OCI-M2 (cell line): ENCODE data around the gene NOL3.

ENCODE experiments used
- DNase-seq: peaks from one replicate; lab custom pipeline; 2025; ENCODE audit not compliant: unreplicated experiment; lab: John Stamatoyannopoulos, UW

NOL3 gene

DNA sequence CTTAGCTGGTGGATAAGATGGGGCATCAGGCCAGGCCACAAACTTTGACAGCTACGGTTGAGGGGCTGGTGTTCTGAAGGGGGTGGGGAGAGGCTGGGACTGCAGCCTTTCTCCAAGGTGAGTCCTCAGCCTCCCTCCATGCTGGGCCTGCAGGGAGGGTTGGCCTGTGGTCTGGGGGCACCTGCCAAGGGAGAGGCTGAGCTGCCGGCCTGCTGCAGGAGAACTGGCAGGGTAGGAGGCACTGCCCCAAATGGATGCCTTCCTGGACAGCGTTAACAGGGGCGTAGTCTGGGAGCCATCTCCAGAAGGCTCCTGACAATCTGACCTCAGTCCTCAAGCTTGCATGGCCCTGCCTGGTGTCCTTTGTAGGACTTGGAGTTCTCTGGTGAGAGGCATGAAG, 33.7 kb downstream of the NOL3 start:
- no peak for DNase-seq

DNA sequence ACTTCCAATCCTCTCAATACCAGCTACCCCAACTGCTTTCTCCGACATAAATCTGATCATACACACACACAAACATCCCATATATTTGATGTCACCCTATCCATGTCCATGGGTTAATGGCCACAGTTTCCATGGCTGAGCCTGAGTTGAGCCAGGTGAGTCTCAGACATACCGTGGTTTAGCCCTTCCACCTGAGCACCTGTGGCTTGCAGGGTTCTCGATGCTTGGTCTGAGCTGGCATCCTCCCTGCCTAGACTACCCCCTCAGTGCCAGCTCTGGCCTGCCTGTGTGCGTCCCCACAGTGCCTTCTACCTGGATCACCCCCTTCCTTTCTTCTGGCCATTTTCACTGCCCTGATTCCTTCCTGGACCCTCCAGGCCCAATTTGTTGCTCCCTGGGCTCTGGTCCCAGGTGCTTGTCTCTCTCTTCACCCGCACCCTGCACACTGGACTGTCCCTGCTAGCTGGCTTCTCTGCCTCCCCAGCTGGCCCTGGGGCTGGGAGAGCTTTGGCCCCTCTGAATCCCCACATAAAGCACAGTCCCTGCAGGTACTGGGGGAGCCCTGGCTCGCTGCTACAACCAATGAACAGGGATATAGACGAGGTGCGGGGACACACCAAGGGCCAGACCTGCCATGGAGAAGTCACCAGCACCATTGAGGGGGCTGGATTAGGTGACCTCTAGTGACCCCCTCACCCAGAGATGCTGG, 35.9 kb downstream of the NOL3 start:
- no peak for DNase-seq

DNA sequence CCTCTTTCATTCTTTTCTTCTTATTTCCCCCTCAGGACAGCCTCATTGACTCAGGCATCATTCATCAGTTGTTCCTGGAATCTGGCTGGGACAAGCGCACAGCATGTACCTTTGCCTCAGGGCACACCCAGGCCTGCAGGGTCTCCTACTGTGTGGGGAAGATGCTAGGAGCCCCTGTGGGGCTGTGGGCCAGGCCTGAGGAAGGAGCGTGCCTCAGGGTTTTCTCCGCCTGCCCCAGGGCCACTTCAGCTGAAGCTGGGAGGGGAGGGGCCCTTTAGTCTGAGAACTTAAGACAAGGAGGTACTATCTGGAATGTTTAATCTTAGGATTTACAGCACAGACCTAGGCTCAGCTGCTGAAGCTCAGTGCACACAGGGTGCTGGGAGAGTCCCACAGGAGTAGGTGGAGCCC, 36.5 kb downstream of the NOL3 start:
- DNase-seq = no peak

DNA sequence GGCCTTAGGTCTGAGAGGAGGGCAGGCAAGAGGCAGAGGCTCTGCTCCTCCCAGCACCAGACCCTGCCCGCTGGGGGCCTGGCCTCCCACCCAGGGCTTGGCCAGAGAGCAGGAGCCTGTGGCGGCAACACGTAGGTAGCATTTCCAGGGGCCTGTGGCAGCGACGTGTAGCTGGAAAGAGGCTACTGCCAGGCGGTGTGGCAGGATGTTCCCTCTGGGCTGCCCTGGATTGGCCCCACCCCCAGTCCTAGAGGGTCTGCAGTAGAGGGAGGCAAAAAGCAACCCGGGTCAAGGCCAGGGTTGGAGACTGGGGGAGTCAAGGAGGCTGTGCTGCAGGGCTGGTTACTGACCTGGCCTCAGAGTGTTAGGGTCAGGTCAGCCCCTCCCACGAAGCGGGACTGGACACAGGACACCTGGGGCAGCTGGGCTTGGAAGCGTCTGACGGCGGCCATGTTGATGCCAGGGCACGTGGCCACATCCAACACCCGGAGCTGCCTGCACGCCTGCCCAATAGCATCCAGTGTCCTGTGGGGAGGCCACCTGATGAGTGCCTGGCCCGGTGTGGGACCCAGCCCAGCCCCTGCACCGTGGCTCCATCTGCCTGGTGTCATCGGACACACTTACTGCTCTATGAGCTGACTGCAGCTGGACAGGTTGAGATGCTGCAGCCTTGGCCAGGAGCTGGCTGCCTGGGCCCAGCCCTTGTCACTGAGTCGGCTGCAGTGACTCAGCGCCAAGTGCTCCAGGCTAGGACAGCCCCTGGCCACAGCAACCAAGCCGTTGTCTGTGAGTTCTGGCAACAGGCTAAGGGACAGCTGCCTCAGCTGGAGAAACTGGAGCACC, 37.1 kb downstream of the NOL3 start:
- no peak for DNase-seq

DNA sequence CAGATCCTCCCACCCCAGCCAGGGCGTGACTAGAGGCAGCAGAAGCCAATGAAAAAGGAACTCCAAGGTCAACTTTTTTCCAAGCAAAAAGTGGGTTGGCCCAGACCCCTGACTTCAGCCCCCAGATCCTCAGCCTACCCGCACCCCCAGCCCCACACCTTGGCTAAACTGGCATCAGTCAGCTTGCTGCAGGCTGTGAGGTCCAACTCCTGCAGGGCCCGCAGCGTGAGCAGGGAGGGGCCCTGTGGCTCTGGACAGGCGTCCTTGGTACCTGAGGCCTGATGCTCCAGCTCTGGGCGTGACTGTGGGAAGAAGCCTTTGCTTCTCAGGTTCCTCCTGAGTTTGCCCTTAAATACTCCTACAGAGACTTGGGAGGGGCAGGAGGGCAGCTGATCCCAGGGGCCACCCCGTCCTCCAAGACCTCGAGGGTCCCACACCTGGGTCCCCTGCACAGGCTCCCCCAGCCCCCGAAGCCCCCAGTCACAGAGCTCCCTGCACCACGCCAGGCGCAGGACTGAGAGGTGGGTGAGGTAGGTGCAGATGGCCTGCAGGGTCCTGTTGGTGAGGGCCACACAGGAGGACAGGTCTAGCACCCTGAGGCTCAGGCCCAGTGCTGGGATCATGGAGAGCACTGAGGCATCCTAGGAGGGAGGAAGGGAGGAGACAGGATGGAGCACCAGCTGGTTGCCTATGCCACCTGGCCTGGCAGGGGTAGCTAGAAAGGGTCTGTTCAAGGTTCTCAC, 38.0 kb downstream of the NOL3 start:
- no peak for DNase-seq

DNA sequence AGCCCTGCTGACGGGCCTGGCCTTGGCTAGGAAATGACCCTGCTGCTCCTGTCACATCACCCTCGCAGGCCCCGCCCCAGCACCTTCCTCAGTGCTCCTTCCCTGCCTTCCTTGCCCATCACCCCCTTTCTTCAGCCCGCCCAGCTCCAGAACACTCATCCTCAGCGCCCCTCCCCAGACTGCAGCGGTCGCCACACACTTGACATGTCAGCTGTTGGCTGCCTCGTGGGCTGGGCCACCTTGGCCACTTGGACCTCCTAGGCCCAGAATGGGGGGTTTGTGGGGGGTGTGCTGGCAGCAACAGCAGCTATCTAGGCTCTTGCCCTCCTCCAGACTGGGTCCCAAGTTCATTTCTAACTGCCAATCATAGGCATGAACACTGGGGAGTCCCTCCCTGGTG, 39.2 kb downstream of the NOL3 start:
- DNase-seq = no peak

DNA sequence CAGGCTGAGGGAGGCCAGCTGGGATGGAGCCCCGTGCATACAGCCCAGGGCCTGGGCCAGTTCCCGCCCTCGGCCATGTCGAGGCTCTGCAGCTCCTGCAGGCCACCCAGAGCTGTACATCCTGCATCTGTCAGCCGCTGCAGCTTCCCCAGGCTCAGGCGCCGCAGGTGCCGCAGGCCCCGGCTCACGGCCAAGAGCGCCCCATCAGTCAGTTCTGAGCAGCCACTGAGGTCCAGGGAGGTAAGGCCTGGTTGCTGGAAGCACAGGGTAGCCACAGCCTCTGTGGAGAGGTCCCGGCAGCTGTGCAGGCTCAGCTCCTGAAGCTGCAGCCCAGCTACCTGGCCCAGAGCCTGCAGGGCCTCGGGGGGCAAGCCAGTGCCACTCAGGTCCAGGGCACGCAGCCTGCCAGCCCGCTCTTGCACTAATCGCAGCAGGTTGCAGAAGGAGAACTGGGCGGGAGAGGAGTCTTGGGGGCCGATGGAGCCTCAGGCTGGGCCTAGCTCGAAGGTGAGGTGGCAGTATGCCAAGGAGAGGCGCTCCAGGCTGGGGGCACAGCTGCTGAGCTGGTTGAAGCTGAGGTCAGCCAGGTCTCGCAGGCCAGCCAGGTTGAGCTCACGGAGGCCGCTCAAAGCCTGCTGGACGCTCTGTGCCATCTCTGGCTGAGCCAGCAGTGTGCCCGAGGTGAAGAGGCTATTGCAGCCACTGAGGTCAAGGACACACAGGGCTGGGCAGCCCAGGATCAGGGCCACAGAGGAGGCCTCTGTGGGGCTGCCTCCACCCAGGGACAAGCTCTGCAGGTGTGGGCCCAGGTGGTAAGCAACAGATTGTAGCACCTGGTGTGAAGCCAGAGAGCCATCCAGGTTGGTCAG, 40.0 kb downstream of the NOL3 start:
- DNase-seq = no peak

DNA sequence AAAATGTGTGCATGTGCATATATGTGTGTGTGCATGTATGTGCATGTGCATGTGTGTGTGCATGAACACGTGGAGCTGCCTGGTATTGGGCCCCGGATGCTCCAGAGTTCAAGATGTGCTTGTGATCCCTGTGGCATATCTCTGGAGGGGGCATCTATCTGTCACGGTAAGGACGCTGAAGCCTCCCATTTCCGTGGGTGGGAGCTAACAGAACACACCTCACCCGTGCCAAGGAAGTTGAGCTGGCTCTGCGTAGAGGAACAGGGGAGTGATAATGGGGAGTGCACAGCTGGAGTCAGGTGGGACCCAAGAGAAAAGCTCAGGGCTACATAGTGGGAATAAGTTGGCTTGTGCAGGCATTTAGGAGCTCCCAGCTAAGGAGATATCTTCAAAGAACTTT, 41.3 kb downstream of the NOL3 start:
- no peak for DNase-seq

DNA sequence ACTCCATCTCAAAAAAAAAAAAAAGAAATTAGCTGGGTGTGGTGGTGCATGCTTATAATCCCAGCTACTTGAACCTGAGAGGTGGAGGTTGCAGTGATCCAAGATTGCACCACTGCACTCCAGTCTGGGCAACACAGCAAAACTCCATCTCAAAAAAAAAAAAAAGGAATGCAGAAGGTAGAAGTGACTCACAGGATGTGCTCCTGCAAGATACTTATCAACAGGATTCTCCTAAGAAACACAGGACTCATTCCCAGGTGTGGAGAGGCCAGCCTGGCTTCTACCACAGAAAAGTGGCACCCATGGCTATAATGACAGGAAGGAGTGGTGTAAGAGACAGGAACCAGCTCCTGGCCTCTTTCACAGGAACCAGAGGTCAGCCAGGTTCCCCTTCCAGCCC, 42.4 kb downstream of the NOL3 start:
- DNase-seq = no peak

DNA sequence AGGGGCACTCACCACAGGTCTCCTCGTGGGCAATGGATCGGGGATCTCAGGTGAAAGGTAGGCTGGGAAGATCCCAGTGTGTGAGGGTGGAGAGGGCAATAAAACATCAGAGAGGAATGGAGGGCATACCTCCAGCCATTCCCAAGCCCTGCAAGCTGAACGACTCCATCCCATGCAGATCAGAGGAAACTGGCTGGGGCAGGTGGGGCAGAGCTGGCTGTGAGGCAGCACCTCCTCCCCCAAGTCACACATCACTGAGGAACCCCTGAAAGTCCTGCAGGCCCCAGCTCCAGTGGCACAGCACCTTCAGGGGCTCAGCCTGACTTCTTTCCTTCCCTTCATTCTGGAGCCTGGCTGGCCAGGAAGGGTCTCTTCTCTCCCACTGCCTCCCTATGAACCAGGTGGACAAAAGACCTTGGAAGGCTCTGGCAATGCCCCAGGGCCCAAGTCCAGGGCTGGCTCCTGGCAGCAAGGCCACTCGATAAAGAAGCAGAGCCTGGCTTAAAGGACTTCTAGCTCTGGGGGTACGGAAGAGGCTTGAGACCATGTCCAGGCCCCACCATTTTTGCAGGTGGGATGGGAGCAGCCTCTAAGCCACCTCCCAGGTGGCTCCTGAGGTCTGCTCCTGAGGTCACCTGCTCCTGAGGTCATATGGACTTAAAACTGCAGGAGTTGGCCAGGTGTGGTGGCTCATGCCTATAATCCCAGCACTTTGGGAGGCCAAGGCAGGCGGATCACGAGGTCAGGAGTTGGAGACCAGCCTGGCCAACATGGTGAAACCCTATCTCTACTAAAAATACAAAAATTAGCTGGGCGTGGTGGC, 43.1 kb downstream of the NOL3 start:
- DNase-seq = no peak

DNA sequence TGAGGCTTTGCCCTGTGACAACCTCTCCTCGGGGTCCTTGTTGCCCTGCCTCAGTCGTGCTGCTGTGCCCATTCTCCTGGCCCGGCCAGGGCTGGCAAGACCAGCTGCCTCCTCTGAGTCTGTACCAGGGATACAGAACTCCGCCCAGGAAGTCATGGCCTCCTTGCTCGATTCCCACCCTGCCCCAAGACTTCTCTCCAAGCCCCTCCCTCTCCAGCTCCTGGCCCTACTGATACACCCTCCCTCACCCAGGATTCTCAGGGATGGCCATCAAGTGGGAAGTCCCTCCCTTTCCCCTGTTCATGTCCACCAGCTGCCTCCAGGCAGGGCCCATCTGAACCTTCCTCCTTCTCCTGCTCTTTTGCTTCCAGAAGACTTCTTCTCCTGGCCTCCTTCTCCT, 45.4 kb downstream of the NOL3 start:
- DNase-seq = no peak

DNA sequence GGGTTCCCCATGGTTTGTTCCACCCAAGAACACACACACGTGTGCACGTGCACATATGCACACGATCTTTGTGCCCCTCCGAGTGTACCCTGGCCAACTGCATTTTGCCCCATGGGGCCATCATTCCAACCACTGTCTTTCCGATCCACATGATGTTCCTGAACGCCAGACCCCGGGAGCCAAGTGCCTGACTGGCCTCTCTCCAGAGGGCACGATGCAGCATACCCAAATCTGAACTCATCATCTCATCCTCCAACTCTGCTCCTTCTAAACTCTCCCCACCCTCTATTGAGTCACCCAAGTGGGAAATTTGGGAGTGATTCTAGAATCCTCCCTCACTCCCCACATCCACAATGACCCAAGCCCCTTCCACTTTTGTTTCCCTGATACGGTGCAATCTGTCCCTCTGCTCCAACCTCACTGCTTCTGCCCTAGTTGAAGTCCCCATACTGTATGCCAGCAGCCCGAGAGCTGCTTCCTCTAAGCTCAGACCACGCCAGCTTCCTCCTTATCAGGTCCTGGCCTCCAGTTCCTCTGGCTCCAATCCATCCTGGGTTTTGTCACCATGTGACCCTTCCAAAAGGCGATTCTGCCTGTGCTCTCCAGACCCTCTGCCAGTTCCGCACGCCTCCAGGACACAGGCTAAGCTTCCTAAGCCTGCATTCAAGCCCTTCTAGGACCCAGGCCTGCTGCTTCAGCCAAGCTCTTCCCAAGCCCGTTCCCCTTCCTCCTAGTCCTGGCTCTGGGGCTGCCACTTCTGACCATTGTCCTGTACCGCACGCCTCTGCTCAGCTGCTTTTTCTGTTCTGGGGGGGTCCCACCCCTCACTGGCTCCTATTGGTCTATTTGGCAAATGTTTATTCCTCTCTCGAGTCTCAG, 46.5 kb downstream of the NOL3 start:
- no peak for DNase-seq

DNA sequence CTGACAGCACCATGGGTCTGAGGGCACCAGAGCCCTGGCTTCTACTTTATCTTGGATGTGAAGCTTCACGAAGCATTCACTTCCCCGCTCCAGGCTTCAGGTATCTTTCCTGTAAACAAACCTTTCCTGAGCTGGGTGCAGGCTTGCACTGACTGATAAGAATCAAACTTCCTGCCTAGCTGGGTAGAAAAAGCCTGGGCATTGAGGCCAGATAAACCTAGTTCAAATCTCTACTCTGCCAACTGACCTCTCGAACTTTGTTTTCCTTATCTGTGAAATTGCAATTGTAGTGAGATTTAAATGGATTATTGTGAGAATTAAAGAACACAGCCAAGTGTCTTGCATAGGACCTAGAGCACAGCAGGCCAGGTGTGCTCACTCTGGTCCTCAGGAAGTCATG, 53.7 kb downstream of the NOL3 start:
- no peak for DNase-seq
